AG04450 (cell line): ENCODE results near the gene CDC42EP1. TPM values are rescaled to one million over a fixed set of nuclear protein-coding genes. Genes with fewer than 3 reads are reported as not detected.
"Not testable (repeated sequence)": the region's sequence is repeated elsewhere in the genome, so short reads cannot be mapped to it uniquely, and the experiment has no call there.

Experiments
- CTCF ChIA-PET: fragments of 300-600, 350-600 bp; formaldehyde crosslinking; extraction: SDS; loops from one replicate; lab custom pipeline; 2022; ENCODE audit warnings: antibody characterized with exemption, inconsistent platforms; lab: Charles Lee
- POLR2A ChIA-PET: fragments of 350-600 bp; formaldehyde crosslinking; extraction: SDS; loops from one replicate; lab custom pipeline; 2021; ENCODE audit warnings: antibody characterized with exemption, inconsistent platforms; lab: Yijun Ruan, JAX
- DNase-seq: peaks from one replicate; pipeline ENCODE4 v3.0.0-alpha.2; 2011; ENCODE audit warnings: low read depth, low spot score
- H3K27ac ChIP-seq: one replicate; pipeline ENCODE4 v1.5.1; 2012; ENCODE audit warnings: low read depth, low read length, control low read depth
- H3K27me3 ChIP-seq: one replicate; pipeline ENCODE4 v1.6.0; 2012; ENCODE audit warnings: low read length; ENCODE audit not compliant: control insufficient read depth, insufficient read depth
- H3K4me3 ChIP-seq: 2 replicates; pipeline ENCODE4 v1.5.1; 2011; ENCODE audit warnings: mild to moderate bottlenecking, low read depth, low read length, control low read depth
- H3K9me3 ChIP-seq: 2 replicates; pipeline ENCODE4 v1.5.1; 2012; ENCODE audit warnings: low read length; ENCODE audit not compliant: control insufficient read depth, insufficient read depth
- CTCF ChIP-seq: IDR thresholded peaks from 2 replicates; pipeline ENCODE4 v1.5.1; 2011; ENCODE audit warnings: low read depth, low read length, control low read depth, inconsistent platforms
- polyA plus RNA-seq: library from polyadenylated mRNA; depleted of rRNA; stranded (reverse); fragments of >200 nt; gene quantifications from 2 replicates; pipeline ENCODE4 v1.2.3, GENCODE V29; 2011

The CDC42EP1 gene
- polyA plus RNA-seq, 1 experiment = 13.0 TPM

GRCh38 chr22:37601540-37602442 lies 41.5 kb downstream of the CDC42EP1 start:
- POLR2A ChIA-PET = interaction anchor here (0.6 kb wide), 1 partner anchor 39 kb away, joined by 3 read pairs; no protein-coding TSS in a partner anchor
- DNase-seq = no peak
- H3K27ac ChIP-seq = no peak overlapping the region
- H3K27me3 ChIP-seq = peaks cover 15% of the 10 kb centered on the region
- TF ChIP-seq CTCF = no peak
- H3K4me3 ChIP-seq = no peak overlapping the region
- no peaks in the 10 kb centered on the region for H3K9me3 ChIP-seq
- CTCF ChIA-PET = interaction anchor here (0.9 to 1.9 kb wide), 3 partner anchors 9 to 63 kb away, joined by 4 to 11 read pairs (median 6); no protein-coding TSS in a partner anchor

- H3K4me3 ChIP-seq, H3K9me3 ChIP-seq, DNase-seq, H3K27ac ChIP-seq: not testable (repeated sequence)
- peaks cover 15% of the 10 kb centered on the region for H3K27me3 ChIP-seq
- POLR2A ChIA-PET = interaction anchor here (0.6 kb wide), 1 partner anchor 40 kb away, joined by 3 read pairs; no protein-coding TSS in a partner anchor
- CTCF ChIA-PET = interaction anchor here (0.9 to 3.2 kb wide), 4 partner anchors 10 to 64 kb away, joined by 4 to 15 read pairs (median 8); no protein-coding TSS in a partner anchor
Observed at GRCh38 chr22:37602546-37603277, 42.4 kb downstream of the CDC42EP1 start.

GRCh38 chr22:37604074-37604473 lies 43.8 kb downstream of the CDC42EP1 start:
- TF ChIP-seq CTCF = no peak
- no peak overlapping the region for H3K27ac ChIP-seq
- ChIA-PET POLR2A (no interaction called here), CTCF (interaction anchor here (0.5 to 3.2 kb wide), 4 partner anchors 12 to 189 kb away, joined by 3 to 15 read pairs (median 7); no protein-coding TSS in a partner anchor)
- H3K27me3 ChIP-seq = peaks cover 15% of the 10 kb centered on the region
- DNase-seq = no peak
- H3K4me3 ChIP-seq = no peak overlapping the region
- H3K9me3 ChIP-seq = no peaks in the 10 kb centered on the region

- Histone ChIP-seq H3K27me3 (peaks cover 15% of the 10 kb centered on the region), H3K27ac (no peak overlapping the region), H3K4me3 (no peak overlapping the region), H3K9me3 (no peaks in the 10 kb centered on the region)
- ChIA-PET CTCF (interaction anchor here (0.9 to 3.2 kb wide), 3 partner anchors 12 to 60 kb away, joined by 3 to 15 read pairs (median 4); no protein-coding TSS in a partner anchor), POLR2A (no interaction called here)
- DNase-seq = no peak
- no peak for TF ChIP-seq CTCF
Observed at GRCh38 chr22:37604875-37605274, 44.6 kb downstream of the CDC42EP1 start.
